Central memory CD4-positive, alpha-beta T cell (primary cell): ENCODE results near the gene SORCS2.

Experiments used
- DNase-seq: peaks from one replicate; pipeline ENCODE4 v3.0.0; 2022

SORCS2 gene

DNA sequence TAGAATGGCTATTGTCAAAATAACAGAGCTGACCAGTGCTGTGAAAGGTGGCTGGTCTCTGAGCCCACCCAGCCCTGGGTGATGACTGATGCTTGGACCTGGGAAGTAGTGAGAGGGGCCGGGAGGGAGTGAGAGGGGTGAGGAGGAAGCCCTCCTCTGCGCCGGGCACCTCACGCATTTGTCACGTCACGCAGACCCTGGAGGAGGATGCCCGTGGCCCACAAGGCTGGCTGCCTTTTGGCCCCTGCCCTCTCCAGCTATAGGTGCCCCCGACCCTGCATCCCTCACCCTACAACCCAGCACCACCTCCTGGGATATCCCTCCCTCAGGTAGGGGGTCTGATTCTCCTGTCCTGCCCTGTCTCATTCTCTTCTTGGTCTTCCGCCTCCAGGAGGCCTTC is 539.9 kb downstream of the SORCS2 start:
- no peak for DNase-seq

GRCh38 chr4:7733201-7733600 is 540.9 kb downstream of the SORCS2 start:
- no peak for DNase-seq

GRCh38 chr4:7733801-7734650 is 541.7 kb downstream of the SORCS2 start:
- no peak for DNase-seq

GRCh38 chr4:7734651-7735260 is 542.4 kb downstream of the SORCS2 start:
- no peak for DNase-seq

DNA sequence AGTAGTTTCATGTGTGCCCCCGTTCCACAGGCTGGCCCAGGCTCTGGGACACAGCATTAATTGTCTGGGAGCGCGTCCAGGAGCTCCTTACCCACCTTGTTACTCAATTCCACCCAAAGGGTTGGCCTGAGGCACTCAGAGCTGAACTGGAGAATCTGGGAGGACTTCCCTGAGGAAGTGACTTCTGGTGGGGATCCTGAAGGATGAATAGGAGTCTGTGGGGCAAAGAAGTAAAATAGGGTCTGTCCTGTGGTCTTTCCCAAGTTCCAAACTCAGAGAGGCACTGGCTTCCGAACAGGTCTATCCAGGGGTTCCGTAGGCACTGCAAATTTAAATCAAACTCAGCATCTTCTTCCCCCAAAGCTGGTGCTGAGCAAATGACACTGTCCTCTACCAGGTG is 543.1 kb downstream of the SORCS2 start:
- DNase-seq, result no peak

DNA sequence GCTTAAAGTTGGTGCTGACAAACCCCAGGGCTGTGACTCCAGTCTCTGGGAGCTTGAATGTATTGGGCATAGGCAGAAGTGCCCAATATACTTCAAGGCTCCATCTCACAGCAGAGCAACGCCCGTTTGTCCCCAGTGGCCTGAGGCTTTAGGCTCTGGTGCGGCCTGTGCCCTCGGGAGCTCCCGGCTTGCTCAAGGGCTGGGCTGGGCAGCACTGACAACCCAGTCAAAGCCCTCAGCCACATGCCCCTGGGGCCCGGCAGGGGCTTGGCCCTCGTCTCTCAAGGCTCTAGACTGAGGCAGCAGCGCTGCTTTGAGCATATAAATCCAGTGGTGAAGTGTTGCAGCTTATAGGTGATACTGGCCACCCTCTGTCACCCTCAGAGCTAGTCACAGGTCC is 543.6 kb downstream of the SORCS2 start:
- DNase-seq, result no peak

DNA sequence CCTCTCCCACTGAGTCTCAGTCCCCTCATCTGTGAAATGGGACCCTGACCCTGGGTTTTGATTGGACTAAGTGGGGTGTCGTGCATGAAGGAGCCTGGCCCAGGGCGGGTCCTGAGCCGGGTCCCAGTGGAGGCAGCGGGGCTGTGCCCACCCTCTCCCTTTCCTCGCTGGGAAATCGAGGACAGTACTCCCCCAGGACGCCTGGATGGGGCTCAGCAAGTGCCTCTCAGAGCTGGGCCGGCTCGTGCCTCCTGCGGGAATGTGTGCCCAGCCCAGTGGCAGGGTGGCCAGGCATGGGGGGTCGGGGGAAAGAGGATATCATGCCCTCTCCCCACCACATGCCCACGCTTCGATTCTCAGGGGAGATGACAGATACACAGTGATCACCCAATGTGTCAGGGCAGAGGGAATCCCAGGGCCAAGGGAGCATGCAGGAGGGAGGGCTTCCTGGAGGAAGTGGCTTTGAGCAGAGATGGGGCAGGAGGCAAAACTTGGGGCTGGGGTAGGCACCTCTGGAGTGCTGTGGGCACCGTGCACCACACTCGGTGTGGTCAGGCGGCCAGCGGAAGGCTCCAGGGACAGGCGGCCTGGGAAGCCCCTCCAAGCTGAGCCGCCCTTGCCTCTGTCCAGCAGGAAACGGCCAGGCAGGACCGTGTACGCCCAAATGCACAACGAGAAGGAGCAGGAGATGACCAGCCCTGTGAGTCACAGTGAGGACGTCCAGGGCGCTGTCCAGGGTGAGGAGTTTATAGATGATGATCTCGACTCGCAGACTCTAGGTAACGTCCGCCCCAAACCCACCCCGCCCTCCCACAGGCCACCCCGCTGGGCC is 544.3 kb downstream of the SORCS2 start:
- no peak for DNase-seq

- DNase-seq, result no peak
Observed at GRCh38 chr4:7737268-7737645, 544.9 kb downstream of the SORCS2 start.

DNA sequence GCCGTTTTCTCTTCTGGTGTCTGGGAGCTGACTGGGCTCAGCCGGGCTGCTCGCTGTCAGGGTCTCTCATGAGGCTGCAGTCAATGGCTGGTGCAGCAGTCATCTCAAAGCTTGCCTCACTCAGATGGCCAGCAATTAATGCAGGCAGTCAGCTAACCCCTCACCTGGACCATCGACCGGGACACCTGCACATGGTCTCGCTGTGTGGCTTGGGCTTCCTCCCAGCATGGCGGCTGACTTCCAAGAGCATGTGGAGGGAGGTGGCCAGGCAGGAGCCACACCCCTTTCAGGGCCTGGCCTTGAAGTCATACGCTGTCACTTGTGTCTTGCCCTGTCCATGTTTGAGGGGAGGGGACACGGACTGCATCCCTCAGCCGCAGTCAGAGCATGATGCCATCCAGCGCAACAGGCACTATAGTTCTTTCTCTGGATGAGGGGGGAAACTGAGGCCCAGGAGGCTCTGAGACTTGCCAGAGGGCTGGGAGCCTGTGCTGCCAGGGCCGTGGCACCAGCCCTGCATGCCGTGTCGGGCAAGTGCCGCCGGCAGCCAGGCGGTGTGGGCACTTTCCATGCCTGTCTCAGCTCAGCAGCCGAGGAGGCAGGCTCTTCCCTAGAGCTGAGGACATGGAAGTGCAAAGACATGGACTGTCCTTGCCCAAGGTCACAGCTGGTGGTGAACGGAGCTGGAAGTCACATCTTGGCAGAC is 545.6 kb downstream of the SORCS2 start:
- no peak for DNase-seq

- no peak for DNase-seq
Observed at GRCh38 chr4:7738458-7739076, 546.2 kb downstream of the SORCS2 start.

DNA sequence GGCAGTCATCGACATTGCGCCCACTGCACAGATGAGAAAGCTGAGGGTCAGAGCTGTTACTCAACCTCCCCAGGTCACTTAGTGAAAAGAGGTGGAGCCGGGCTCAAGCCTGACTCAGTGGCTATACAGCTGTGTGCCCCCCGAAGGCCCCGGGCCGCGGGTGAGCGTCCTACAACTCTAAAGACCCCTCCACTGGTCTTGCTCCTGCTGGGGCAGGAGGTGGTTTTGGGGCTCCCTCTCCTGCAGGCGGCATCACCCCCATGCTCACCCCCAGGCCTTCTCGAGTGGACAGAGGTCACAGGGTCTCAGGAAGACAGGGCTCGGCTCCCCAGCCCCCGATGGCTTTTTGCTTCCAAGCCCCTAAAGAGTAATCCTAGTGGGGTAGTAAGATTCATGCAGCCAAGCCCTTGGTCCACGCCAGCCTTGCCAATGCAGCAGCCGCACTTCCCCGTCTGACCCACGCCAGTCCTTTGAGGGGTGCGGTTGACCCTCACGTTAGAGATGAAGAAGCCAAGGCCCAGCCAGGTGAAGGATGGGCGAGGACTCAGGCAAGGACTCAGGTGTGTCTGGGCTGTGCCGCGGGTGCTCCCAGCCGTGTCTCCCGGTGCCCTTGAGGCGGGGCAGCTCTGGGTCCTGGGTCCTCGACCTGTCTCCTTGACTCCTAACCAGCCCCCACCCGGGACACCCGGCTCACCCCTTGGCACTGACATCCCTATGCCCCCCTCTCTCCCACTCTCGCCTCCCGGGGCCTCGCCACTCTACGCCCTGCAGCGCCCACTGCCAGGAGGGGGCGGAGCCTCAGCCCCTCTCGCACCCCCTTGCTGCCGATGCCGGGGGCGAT is 547.0 kb downstream of the SORCS2 start:
- DNase-seq, result no peak

DNA sequence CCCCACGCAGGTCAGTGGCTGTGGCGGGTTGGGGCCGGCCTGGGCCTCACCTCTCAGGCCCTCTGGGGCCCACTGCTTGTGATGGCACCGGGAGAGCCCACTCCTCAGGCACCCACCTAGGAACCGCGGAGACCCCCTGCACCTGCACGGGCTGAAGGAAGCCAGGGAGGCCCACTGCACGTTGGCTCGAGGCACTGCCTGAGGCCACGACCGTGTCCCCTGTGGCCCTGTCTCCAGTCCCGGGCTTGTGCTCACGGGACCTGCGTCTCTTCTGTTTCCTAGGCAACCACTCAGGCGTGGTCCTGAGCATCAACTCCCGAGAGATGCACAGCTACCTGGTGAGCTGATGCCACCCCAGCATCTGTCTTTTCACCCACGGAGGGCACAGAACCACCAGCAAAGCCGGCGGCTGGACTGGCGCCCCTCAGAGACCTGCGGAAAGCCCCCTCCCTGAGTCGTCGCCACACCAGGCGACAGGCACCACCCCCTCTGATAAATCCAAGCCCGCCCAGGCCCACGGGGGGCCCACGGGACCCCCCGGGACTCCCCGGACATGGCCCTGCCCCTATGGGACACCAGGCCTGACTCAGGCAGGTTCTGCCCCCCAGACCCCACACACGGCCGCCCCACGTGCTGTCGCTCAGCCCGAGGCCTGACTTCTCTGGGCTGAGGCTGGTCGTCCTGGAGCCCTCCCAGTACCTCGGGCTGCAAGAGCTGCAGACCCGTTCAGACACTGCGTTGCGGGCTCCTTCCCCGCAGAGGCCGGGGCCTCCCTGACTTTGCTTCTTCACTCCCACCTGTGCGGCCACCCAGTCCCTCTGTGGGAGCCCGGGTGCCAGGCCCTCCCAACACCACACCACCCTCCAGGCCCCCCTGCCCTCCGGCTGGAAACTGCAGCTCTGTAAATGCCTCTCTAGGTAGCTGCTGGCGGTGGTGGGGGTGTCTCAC is 547.9 kb downstream of the SORCS2 start:
- DNase-seq, result no peak

- no peak for DNase-seq
Observed at GRCh38 chr4:7740866-7741525, 548.7 kb downstream of the SORCS2 start.

DNA sequence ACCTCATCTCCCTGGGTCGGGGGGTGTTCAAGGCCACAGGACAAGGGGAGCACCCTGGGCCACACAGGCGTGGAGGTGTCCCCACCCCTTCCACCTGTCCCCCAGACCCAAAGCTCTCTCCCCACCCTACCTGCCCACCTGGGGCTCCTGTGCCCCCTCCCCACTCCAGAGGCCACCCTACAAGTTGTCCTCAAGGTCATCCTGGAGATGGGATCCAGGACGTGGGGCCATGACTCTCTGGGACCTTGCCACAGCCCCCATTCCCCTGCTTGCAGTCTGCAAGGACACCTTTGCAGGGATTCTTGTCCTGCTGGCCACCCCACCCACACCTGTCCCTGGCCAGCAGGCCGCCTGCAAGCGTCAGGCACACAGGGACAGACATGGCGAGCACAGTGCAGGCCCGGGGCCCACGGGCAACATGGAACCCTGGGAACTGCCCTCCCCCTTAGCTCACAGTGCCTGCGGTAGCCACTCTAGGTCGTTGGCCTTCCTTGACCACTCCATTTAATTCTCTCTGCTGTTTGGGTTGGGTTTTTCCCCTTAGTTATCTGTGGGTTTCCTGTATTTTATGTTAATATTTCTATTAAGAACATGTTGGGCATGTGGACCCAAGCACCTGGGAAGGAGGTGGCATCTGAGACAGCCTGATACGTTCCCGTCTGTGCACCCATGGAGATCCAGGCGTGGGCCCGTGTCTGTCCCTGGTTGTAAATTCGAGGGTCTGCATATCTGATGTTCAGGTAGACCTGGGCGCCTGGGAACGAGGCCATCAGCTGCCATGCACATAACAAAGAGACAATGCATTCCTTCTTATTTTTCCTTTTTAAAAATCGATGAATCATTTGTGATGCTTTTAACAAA is 549.8 kb downstream of the SORCS2 start:
- no peak for DNase-seq

DNA sequence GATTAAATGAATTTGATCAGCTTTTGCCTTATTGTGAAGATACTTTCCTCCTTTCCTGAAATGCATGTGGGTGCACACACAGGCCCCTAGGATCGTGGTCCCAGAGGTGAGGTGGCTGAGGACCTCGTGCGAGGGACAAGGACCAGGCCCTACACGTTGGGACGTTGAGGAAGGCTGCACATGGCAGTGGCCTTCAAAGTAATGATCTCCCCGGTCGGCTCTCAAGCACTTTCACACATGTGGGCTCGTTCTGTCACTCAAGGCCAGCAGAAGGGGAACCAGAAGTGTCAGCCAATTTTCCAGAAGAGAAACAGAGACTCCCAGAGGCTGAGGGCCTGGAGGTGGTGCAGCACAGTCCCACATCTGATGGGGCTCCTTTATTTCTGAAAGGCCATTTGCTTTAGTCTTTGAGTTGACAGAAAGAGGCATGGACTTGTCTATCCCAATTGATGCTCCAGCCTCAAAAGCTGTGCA is 550.5 kb downstream of the SORCS2 start:
- DNase-seq, result no peak

DNA sequence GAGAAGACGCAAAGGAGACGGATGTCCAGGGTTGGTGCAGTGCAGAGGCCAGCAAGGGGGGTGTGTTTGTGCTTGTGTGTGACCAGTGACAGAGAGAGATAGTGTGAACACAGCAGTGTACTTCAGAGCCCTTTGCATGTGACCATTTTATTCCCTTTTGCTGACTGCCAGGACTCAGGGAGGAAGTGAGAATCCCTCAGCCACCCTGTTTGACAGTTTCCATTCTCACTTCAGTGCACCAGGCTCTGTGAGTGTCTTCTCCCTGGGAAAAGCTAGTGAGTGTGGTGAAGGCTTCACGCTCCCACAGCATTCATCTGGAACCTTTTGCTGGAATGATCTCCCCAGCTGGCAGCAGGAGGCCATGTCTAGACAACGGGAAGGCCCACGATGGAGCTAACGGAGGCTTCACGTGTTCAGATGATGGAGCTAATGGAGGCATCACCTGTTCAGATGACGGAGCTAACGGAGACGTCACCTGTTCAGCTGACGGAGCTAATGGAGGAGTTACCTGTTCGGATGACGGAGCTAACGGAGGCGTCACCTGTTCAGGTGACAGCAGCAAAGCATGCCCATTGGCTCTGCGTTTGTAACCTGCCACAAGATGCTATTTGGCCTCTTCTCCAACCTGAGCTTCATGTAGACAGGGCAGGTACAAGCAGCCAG is 551.9 kb downstream of the SORCS2 start:
- no peak for DNase-seq

DNA sequence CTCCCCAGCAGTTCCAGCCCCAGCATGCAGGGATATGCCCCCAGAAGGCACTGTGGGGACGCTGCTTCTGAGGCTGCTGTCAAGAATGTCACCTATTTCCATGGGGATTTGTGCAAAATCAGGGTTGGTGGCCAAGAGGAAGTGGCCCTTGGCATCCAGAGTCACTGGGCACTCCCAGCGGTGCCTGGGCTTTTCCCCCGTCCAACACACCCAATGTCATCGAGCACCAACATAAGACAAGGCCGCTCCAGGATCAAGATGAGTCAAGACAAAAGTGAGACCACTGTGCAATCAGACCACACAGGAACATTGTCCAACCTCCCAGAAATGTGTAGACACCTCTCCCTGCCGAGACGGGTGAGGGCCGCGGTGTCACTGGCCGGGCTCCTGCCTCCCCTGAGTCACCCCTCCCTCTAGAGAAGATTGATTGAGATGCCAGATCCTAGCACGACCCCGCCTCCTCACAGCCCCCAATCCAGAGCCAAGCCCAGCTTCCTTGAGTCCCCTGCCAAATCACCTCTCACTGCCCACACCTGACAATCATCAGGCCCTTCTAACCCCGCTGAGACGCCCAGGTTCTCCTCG is 553.1 kb downstream of the SORCS2 start:
- no peak for DNase-seq
